Esophagus squamous epithelium (tissue), 4 donors: ENCODE results near the gene SV2C.

Experiments
- POLR2A ChIP-seq, 4 donors: fragments of 450-650 bp; IDR thresholded peaks; one replicate each; pipeline ENCODE4 v1.6.1; 2017; ENCODE audit warnings: antibody characterized with exemption in 4 of 4, mild to moderate bottlenecking in 4 of 4, moderate library complexity in 3 of 4
- TF ChIP-seq, protein P1 (sequence below), 6 experiments: fragments of 450-650 bp in 4 of 6; fragments of 200-600 bp in 2 of 6; sonication (generic) in 2 of 6; IDR thresholded peaks; one replicate each; pipeline ENCODE4 v1.5.1; 2016 to 2019; ENCODE audit warnings: antibody characterized with exemption in 6 of 6, mild to moderate bottlenecking in 4 of 6, moderate library complexity in 4 of 6

DNA sequence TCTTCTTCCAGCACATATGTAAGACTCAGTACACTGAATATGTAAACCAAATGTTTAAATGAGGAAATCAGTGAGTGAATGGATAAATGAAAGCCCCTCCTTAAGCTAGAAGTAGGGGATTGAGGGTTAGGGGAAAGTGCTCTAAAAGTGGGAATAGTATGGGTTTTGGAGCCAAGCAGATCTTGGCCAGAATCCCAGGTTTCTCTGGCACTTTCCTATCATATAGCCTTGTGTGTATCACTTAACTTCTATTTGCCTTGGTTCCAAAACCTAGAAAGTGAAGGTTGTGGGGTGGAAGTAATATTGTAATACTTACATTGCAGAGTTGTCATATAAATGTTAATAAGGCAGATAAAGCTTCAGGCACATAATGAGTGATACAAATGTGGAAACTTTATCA, 45.0 kb upstream of the SV2C start:
- TF ChIP-seq, protein P1, sequence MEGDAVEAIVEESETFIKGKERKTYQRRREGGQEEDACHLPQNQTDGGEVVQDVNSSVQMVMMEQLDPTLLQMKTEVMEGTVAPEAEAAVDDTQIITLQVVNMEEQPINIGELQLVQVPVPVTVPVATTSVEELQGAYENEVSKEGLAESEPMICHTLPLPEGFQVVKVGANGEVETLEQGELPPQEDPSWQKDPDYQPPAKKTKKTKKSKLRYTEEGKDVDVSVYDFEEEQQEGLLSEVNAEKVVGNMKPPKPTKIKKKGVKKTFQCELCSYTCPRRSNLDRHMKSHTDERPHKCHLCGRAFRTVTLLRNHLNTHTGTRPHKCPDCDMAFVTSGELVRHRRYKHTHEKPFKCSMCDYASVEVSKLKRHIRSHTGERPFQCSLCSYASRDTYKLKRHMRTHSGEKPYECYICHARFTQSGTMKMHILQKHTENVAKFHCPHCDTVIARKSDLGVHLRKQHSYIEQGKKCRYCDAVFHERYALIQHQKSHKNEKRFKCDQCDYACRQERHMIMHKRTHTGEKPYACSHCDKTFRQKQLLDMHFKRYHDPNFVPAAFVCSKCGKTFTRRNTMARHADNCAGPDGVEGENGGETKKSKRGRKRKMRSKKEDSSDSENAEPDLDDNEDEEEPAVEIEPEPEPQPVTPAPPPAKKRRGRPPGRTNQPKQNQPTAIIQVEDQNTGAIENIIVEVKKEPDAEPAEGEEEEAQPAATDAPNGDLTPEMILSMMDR (IDR thresholded peaks at IDR 0.05): no peak
- no peak for TF ChIP-seq POLR2A (IDR thresholded peaks at IDR 0.05)
